Astrocyte of the cerebellum (primary cell): ENCODE measurements around the gene TNFSF4.

Experiments
- DNase-seq: peaks from one replicate; pipeline ENCODE4 v3.0.0-alpha.2; 2011; ENCODE audit warnings: low read depth
- H3K4me3 ChIP-seq: 2 replicates; pipeline ENCODE4 v1.5.1; 2011; ENCODE audit warnings: mild to moderate bottlenecking, low read depth, low read length, moderate library complexity
- in situ Hi-C: cut with HindIII; loops from 2 replicates; pipeline ENCODE4 v1.10.0; 2017; ENCODE audit warnings: low sequenced_read_pairs
- TF ChIP-seq, protein P1 (sequence below): IDR thresholded peaks from 2 replicates; pipeline ENCODE4 v1.5.1; 2012; ENCODE audit warnings: low read length, low read depth, moderate library complexity, mild to moderate bottlenecking; ENCODE audit errors: missing control alignments

Gene TNFSF4

GRCh38 chr1:173210716-173211231 is 3.6 kb upstream of the TNFSF4 start:
- TF ChIP-seq, protein P1, sequence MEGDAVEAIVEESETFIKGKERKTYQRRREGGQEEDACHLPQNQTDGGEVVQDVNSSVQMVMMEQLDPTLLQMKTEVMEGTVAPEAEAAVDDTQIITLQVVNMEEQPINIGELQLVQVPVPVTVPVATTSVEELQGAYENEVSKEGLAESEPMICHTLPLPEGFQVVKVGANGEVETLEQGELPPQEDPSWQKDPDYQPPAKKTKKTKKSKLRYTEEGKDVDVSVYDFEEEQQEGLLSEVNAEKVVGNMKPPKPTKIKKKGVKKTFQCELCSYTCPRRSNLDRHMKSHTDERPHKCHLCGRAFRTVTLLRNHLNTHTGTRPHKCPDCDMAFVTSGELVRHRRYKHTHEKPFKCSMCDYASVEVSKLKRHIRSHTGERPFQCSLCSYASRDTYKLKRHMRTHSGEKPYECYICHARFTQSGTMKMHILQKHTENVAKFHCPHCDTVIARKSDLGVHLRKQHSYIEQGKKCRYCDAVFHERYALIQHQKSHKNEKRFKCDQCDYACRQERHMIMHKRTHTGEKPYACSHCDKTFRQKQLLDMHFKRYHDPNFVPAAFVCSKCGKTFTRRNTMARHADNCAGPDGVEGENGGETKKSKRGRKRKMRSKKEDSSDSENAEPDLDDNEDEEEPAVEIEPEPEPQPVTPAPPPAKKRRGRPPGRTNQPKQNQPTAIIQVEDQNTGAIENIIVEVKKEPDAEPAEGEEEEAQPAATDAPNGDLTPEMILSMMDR = no peak
- no peak for DNase-seq
- in situ Hi-C loops = no loop called here
- H3K4me3 ChIP-seq = no peak overlapping the region

GRCh38 chr1:173210283-173210682 is 3.2 kb upstream of the TNFSF4 start:
- in situ Hi-C loops = no loop called here
- TF ChIP-seq, protein P1 = no peak
- DNase-seq = no peak
- H3K4me3 ChIP-seq = no peak overlapping the region

GRCh38 chr1:173208868-173209267 is 1.7 kb upstream of the TNFSF4 start:
- in situ Hi-C loops = no loop called here
- no peak overlapping the region for H3K4me3 ChIP-seq
- TF ChIP-seq, protein P1 = no peak
- DNase-seq = no peak

GRCh38 chr1:173208146-173208545 is 1.0 kb upstream of the TNFSF4 start:
- TF ChIP-seq, protein P1 = no peak
- no peak for DNase-seq
- no peak overlapping the region for H3K4me3 ChIP-seq
- in situ Hi-C loops = no loop called here

DNA sequence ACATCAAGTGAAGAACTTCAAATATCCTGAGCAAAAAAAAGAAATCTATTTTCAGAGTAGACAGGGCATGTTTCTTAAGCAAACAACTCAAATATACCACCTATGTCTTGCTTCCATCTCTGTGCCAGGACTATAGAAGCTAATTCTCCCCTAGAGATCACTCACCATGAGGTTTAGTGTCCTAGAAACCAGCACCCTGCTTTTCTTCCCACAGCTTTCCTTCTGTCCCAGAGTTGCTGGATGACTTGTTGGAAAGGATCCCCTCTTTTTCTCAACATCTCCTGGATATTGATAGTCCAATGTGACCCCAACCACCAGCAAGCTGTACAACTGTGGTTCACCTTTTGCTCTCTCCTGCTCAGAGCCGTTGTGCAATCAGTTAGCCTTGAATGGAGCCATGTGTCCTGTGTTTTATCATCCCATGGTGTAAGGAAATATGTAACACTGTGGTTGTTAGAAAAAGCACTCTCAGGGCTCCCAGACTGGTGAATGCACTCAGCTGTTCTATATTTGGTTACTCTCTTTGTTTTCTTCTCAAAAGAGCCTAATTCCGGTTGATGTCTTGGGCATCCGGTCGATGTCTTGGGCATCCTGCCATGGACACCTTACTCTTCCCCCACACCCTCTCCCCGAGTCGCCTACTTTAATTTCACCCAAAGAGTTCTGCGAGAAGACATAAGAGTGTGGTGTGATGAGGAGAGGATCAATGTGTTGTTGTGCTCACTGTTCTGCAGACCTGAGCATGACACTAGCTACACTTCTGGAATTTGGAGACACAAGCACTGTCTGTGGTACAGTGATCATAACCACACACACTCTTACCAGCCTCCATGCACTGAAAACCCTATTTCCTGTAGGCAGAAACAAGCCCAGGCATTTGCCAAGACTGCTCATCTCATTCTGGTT is 1.7 kb downstream of the TNFSF4 start:
- in situ Hi-C loops = no loop called here
- peak; percentile 38 for DNase-seq
- TF ChIP-seq, protein P1 = no peak
- H3K4me3 ChIP-seq = no peak overlapping the region

DNA sequence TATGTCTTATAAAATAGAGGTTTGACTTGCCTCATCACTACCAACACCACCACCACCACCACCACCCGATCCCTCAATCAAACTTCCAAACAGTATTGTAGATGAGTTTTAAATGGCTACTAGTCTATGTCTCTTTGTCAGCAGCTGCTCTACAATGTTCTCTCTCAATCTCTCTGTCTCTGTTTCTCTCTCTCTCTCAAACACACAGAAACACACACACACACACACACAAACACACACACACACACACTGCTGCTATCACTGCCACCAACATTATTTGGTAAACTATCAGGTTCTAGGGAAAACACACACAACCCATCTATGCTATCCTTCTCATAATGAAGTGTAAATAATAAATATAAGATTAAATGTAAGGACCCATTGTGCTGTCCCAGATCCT is 2.4 kb downstream of the TNFSF4 start:
- H3K4me3 ChIP-seq = no peak overlapping the region
- TF ChIP-seq, protein P1 = no peak
- no peak for DNase-seq
- in situ Hi-C loops = no loop called here
